Liver (tissue), 9 donors: Measurements from ENCODE around the gene NPL. TPM values are rescaled to one million over a fixed set of nuclear protein-coding genes. Genes with fewer than 3 reads are reported as not detected.

Experiments
- DNase-seq: peaks from one replicate; pipeline ENCODE4 v3.0.0-alpha.2; 2017; ENCODE audit warnings: low spot score
- H3K27ac ChIP-seq, 2 donors: one replicate each; pipeline ENCODE4 v1.7.0; 2013; ENCODE audit warnings: inconsistent platforms in 2 of 2, low read length in 2 of 2, control low read depth in 1 of 2, low read depth in 1 of 2, mild to moderate bottlenecking in 1 of 2
- H3K27me3 ChIP-seq, 4 donors: one replicate each; pipeline versions ENCODE4 v1.6.1 to v1.7.0; 2013; ENCODE audit warnings: low read length in 3 of 4, inconsistent platforms in 1 of 4, mild to moderate bottlenecking in 1 of 4, moderate library complexity in 1 of 4; ENCODE audit not compliant: control insufficient read depth in 4 of 4, insufficient read depth in 4 of 4
- H3K36me3 ChIP-seq, 4 donors: one replicate each; pipeline versions ENCODE4 v1.6.1 to v1.7.0; 2013; ENCODE audit warnings: low read length in 3 of 4, mild to moderate bottlenecking in 3 of 4, low read depth in 1 of 4, moderate library complexity in 1 of 4; ENCODE audit not compliant: control insufficient read depth in 4 of 4, insufficient read depth in 3 of 4
- H3K4me1 ChIP-seq, 4 donors: one replicate each; pipeline versions ENCODE4 v1.6.1 to v1.7.0; 2013; ENCODE audit warnings: low read length in 3 of 4, mild to moderate bottlenecking in 3 of 4, moderate library complexity in 1 of 4; ENCODE audit not compliant: control insufficient read depth in 4 of 4, insufficient read depth in 4 of 4
- H3K4me3 ChIP-seq, 3 donors: one replicate each; pipeline versions ENCODE4 v1.6.1 to v1.7.0; 2013; ENCODE audit warnings: low read length in 3 of 3, control low read depth in 1 of 3, low read depth in 1 of 3, mild to moderate bottlenecking in 1 of 3
- H3K9ac ChIP-seq, 2 donors: one replicate each; pipeline ENCODE4 v1.7.0; 2013; ENCODE audit warnings: low read length in 2 of 2, mild to moderate bottlenecking in 2 of 2, moderate library complexity in 2 of 2, control low read depth in 1 of 2, low read depth in 1 of 2
- H3K9me3 ChIP-seq, 4 donors: one replicate each; pipeline versions ENCODE4 v1.6.1 to v1.7.0; 2013; ENCODE audit warnings: low read length in 3 of 4; ENCODE audit not compliant: control insufficient read depth in 4 of 4
- CTCF ChIP-seq: fragments of 150-350 bp; IDR thresholded peaks from 2 replicates; pipeline ENCODE4 v1.5.1; 2017; ENCODE audit warnings: improper control_type of control experiment, low read depth, low read length; ENCODE audit not compliant: missing input control
- EGR1 ChIP-seq, 2 donors: IDR thresholded peaks; 2 replicates each; pipeline ENCODE4 v1.6.1; 2016 to 2018; ENCODE audit warnings: antibody characterized with exemption in 2 of 2, low read depth in 2 of 2
- FOXA1 ChIP-seq: IDR thresholded peaks from 2 replicates; pipeline ENCODE4 v1.6.1; 2016; ENCODE audit warnings: antibody characterized with exemption
- FOXA2 ChIP-seq: IDR thresholded peaks from 2 replicates; pipeline ENCODE4 v1.6.1; 2016; ENCODE audit warnings: antibody characterized with exemption
- GABPA ChIP-seq, 2 donors: IDR thresholded peaks in 1 of 2; conservative IDR thresholded peaks in 1 of 2; 2 replicates each; pipeline ENCODE4 v1.6.1; 2016; ENCODE audit warnings: antibody characterized with exemption in 2 of 2, mild to moderate bottlenecking in 1 of 2, moderate library complexity in 1 of 2
- HNF4A ChIP-seq, 2 donors: conservative IDR thresholded peaks; 2 replicates each; pipeline ENCODE4 v1.6.1; 2016; ENCODE audit warnings: antibody characterized with exemption in 2 of 2, mild to moderate bottlenecking in 2 of 2
- HNF4G ChIP-seq: IDR thresholded peaks from 2 replicates; pipeline ENCODE4 v1.6.1; 2016; ENCODE audit warnings: antibody characterized with exemption
- JUND ChIP-seq, 2 donors: IDR thresholded peaks; 2 replicates each; pipeline ENCODE4 v1.6.1; 2016; ENCODE audit warnings: antibody characterized with exemption in 2 of 2
- RAD21 ChIP-seq, 2 donors: IDR thresholded peaks; 2 replicates each; pipeline ENCODE4 v1.6.1; 2016; ENCODE audit warnings: antibody characterized with exemption in 2 of 2, mild to moderate bottlenecking in 2 of 2
- RXRA ChIP-seq, 2 donors: IDR thresholded peaks; 2 replicates each; pipeline ENCODE4 v1.6.1; 2017 to 2018; ENCODE audit warnings: antibody characterized with exemption in 2 of 2, mild to moderate bottlenecking in 1 of 2
- SP1 ChIP-seq: IDR thresholded peaks from 2 replicates; pipeline ENCODE4 v1.6.1; 2018; ENCODE audit warnings: antibody characterized with exemption, mild to moderate bottlenecking
- TAF1 ChIP-seq: conservative IDR thresholded peaks from 2 replicates; pipeline ENCODE4 v1.6.1; 2016; ENCODE audit warnings: antibody characterized with exemption, mild to moderate bottlenecking
- YY1 ChIP-seq: IDR thresholded peaks from 2 replicates; pipeline ENCODE4 v1.6.1; 2016; ENCODE audit warnings: antibody characterized with exemption, mild to moderate bottlenecking
- WGBS: extraction: QIAGEN DNeasy Blood & Tissue Kit; methylation state at CpG from one replicate; pipeline ENCODE4 v1.1.7; 2013; 5-methylcytosine and 5-hydroxymethylcytosine counted together
- polyA plus RNA-seq, 2 donors: library from polyadenylated mRNA; stranded (reverse) in 1 of 2; unstranded in 1 of 2; fragments of 200-250 nt in 1 of 2; fragments of >200 nt in 1 of 2; fragmentation: Nextera tagmentation in 1 of 2; extraction: Ambion mirVana in 1 of 2; gene quantifications; one replicate each; pipeline versions ENCODE4 v1.2.1 to v1.2.3, GENCODE V29; 2013 to 2015
- total RNA-seq, 2 donors: library from RNA; depleted of rRNA; stranded (reverse); fragments of >200 nt; gene quantifications; one replicate each; pipeline ENCODE4 v1.2.3, GENCODE V29; 2014
- TF ChIP-seq, protein P1 (sequence below): IDR thresholded peaks from 2 replicates; pipeline ENCODE4 v1.6.1; 2016; ENCODE audit warnings: antibody characterized with exemption
- TF ChIP-seq, protein P2 (sequence below): IDR thresholded peaks from 2 replicates; pipeline ENCODE4 v1.6.1; 2016; ENCODE audit warnings: antibody characterized with exemption
- donor health status: healthy.
- donor health status: healthy.
- donor health status: healthy.
- donor health status: healthy.
- donor health status: healthy.

NPL gene
- total and polyA plus RNA-seq, 4 donors = 8.5 to 47.3 (median 15.9) TPM

GRCh38 chr1:182829285-182829932 lies 39.8 kb downstream of the NPL start:
- no peak for DNase-seq
- TF ChIP-seq FOXA1 = no peak
- TF ChIP-seq FOXA2 = no peak
- TF ChIP-seq, protein P1, sequence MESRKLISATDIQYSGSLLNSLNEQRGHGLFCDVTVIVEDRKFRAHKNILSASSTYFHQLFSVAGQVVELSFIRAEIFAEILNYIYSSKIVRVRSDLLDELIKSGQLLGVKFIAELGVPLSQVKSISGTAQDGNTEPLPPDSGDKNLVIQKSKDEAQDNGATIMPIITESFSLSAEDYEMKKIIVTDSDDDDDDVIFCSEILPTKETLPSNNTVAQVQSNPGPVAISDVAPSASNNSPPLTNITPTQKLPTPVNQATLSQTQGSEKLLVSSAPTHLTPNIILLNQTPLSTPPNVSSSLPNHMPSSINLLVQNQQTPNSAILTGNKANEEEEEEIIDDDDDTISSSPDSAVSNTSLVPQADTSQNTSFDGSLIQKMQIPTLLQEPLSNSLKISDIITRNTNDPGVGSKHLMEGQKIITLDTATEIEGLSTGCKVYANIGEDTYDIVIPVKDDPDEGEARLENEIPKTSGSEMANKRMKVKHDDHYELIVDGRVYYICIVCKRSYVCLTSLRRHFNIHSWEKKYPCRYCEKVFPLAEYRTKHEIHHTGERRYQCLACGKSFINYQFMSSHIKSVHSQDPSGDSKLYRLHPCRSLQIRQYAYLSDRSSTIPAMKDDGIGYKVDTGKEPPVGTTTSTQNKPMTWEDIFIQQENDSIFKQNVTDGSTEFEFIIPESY = no peak
- no peak for TF ChIP-seq SP1
- no peak for TF ChIP-seq CTCF
- TF ChIP-seq GABPA (IDR thresholded peaks at IDR 0.05 in 1 of 2, conservative IDR thresholded peaks at IDR 0.05 in 1 of 2) = no peak
- no peak for TF ChIP-seq YY1
- TF ChIP-seq, protein P2, sequence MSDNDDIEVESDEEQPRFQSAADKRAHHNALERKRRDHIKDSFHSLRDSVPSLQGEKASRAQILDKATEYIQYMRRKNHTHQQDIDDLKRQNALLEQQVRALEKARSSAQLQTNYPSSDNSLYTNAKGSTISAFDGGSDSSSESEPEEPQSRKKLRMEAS = no peak
- TF ChIP-seq HNF4A (conservative IDR thresholded peaks at IDR 0.05) = no peak
- no peak for TF ChIP-seq JUND (IDR thresholded peaks at IDR 0.05)
- TF ChIP-seq RXRA (IDR thresholded peaks at IDR 0.05) = no peak
- no peak for TF ChIP-seq HNF4G
- 76% methylated on average over 5 of the region's 5 CpGs for WGBS
- no peak overlapping the region for H3K27ac ChIP-seq
- no peaks in the 10 kb centered on the region for H3K27me3 ChIP-seq
- no peaks in the 10 kb centered on the region for H3K4me1 ChIP-seq
- H3K9me3 ChIP-seq = no peaks in the 10 kb centered on the region
- H3K9ac ChIP-seq = no peak overlapping the region
- H3K36me3 ChIP-seq = no peaks in the 10 kb centered on the region
- H3K4me3 ChIP-seq = no peak overlapping the region

DNA sequence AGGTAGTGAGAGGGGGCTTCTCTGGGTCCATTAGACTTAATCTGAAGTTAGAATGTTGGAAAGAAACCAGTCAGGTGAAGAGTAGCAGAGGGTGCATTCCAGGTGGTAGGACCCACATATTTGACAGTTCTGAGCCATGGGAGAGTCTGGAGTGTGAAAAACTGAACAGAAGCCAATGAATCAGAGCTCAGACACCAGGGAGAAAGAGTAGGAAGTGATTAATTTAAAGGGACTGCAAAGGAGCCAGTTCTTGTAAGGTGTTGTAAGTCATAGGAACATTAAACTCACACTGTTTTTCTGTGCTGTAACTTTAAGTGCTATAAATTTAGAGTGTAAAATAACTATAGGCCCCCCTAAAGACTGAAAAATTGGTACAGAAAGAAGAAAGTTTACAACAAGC lies 43.7 kb downstream of the NPL start:
- H3K9ac ChIP-seq = no peak overlapping the region
- no peaks in the 10 kb centered on the region for H3K4me1 ChIP-seq
- H3K36me3 ChIP-seq = no peaks in the 10 kb centered on the region
- H3K4me3 ChIP-seq = no peak overlapping the region
- no peaks in the 10 kb centered on the region for H3K27me3 ChIP-seq
- H3K27ac ChIP-seq = no peak overlapping the region
- no peak for TF ChIP-seq EGR1 (IDR thresholded peaks at IDR 0.05; ENCODE audit: low read depth in 2 of 2)
- TF ChIP-seq HNF4G = no peak
- no peak for TF ChIP-seq CTCF
- no peak for TF ChIP-seq TAF1
- no peak for TF ChIP-seq RXRA (IDR thresholded peaks at IDR 0.05)
- no peak for TF ChIP-seq RAD21 (IDR thresholded peaks at IDR 0.05)
- H3K9me3 ChIP-seq = no peaks in the 10 kb centered on the region
- DNase-seq = no peak
